Omental fat pad (tissue), 4 donors: Measurements from ENCODE around the gene CFAP77. TPM values are rescaled to one million over a fixed set of nuclear protein-coding genes. Genes with fewer than 3 reads are reported as not detected.

Experiments
- ATAC-seq: fragments of 150-250 bp; one replicate; pipeline ENCODE4 v1.9.1; 2016; ENCODE audit warnings: mild to moderate bottlenecking, moderate library complexity; ENCODE audit not compliant: low FRiP score
- DNase-seq: peaks from one replicate; pipeline ENCODE4 v3.0.0-alpha.2; 2019; ENCODE audit warnings: low spot score
- CTCF ChIP-seq, 3 donors: fragments of 450-650 bp; IDR thresholded peaks; one replicate each; pipeline ENCODE4 v1.5.1; 2016 to 2017; ENCODE audit warnings: antibody characterized with exemption in 3 of 3, mild to moderate bottlenecking in 3 of 3, moderate library complexity in 2 of 3
- total RNA-seq, 4 donors: library from RNA; depleted of rRNA; stranded (reverse); fragments of >200 nt; gene quantifications; one replicate each; pipeline ENCODE4 v1.1.0, GENCODE V29; 2016

CFAP77 gene
- total RNA-seq, 4 donors from 2014 or later, result not detected

GRCh38 chr9:132588501-132589147, 178.6 kb downstream of the CFAP77 start:
- TF ChIP-seq CTCF (IDR thresholded peaks at IDR 0.05), result no peak
- no peak for ATAC-seq
- no peak for DNase-seq

- DNase-seq (no peak), ATAC-seq (no peak)
- no peak for TF ChIP-seq CTCF (IDR thresholded peaks at IDR 0.05)
These were observed 179.4 kb downstream of the CFAP77 start for GRCh38 chr9:132589148-132590036.

- ATAC-seq (no peak), DNase-seq (no peak)
- no peak for TF ChIP-seq CTCF (IDR thresholded peaks at IDR 0.05)
These were observed 180.0 kb downstream of the CFAP77 start for GRCh38 chr9:132590037-132590317.

GRCh38 chr9:132590318-132591182, 180.5 kb downstream of the CFAP77 start:
- TF ChIP-seq CTCF (IDR thresholded peaks at IDR 0.05), result no peak
- ATAC-seq (no peak), DNase-seq (no peak)

GRCh38 chr9:132591244-132591643, 181.2 kb downstream of the CFAP77 start:
- no peak for TF ChIP-seq CTCF (IDR thresholded peaks at IDR 0.05)
- DNase-seq (no peak), ATAC-seq (no peak)

GRCh38 chr9:132591751-132592314, 181.8 kb downstream of the CFAP77 start:
- no peak for TF ChIP-seq CTCF (IDR thresholded peaks at IDR 0.05)
- ATAC-seq (no peak), DNase-seq (no peak)
